Panc1 (cell line): ENCODE data around the gene PADI2. TPM values are rescaled to one million over a fixed set of nuclear protein-coding genes. Genes with fewer than 3 reads are reported as not detected.

ENCODE experiments used
- ATAC-seq: fragments of 200-7000 bp; cut with Tn5 transposase; 2 replicates; pipeline ENCODE4 v1.9.1; 2020; ENCODE audit warnings: mild to moderate bottlenecking, moderate library complexity
- BruUV-seq: library from RNA; stranded (reverse); fragments of 400-500 nt; replicated peaks from 2 replicates; lab custom pipeline; 2021; lab: Mats Ljungman, UMichigan
- CTCF ChIA-PET: fragments of 300-600 bp; sonication (Branson Sonifier 250); formaldehyde crosslinking; loops from one replicate; lab custom pipeline; 2022; ENCODE audit warnings: antibody characterized with exemption; lab: Charles Lee
- POLR2A ChIA-PET: fragments of 300-600 bp; sonication (Branson Sonifier 250); formaldehyde crosslinking; loops from one replicate; lab custom pipeline; 2022; ENCODE audit warnings: antibody characterized with exemption; lab: Charles Lee
- DNase-seq: peaks from one replicate; pipeline ENCODE4 v3.0.0-alpha.2; 2010; ENCODE audit warnings: low read depth, low spot score
- H3K27ac ChIP-seq: 2 replicates; pipeline ENCODE4 v1.5.1; 2011; ENCODE audit warnings: mild to moderate bottlenecking, low read length, inconsistent platforms
- H3K27me3 ChIP-seq: fragments of 200-500 bp; sonication (Bioruptor generic); 2 replicates; pipeline ENCODE4 v1.6.0; 2014; ENCODE audit warnings: low read length, inconsistent platforms; ENCODE audit not compliant: control insufficient read depth, insufficient read depth
- H3K36me3 ChIP-seq: fragments of 200-500 bp; sonication (Bioruptor generic); 2 replicates; pipeline ENCODE4 v1.5.1; 2014; ENCODE audit warnings: inconsistent platforms, mild to moderate bottlenecking, low read length, moderate library complexity; ENCODE audit not compliant: control insufficient read depth, insufficient read depth
- H3K4me1 ChIP-seq: 2 replicates; pipeline ENCODE4 v1.5.1; 2011; ENCODE audit warnings: inconsistent platforms, mild to moderate bottlenecking, low read length, moderate library complexity; ENCODE audit not compliant: control insufficient read depth, insufficient read depth
- H3K4me3 ChIP-seq, 2 experiments: 2 replicates each; pipeline ENCODE4 v1.5.1; 2011 to 2012; ENCODE audit warnings: low read depth in 2 of 2, low read length in 2 of 2, mild to moderate bottlenecking in 2 of 2, inconsistent platforms in 1 of 2, moderate library complexity in 1 of 2
- H3K9me3 ChIP-seq: fragments of 200-500 bp; sonication (Bioruptor generic); 2 replicates; pipeline ENCODE4 v1.5.1; 2014; ENCODE audit warnings: low read depth, mild to moderate bottlenecking, inconsistent platforms, low read length, moderate library complexity; ENCODE audit not compliant: control insufficient read depth, insufficient read depth
- POLR2AphosphoS5 ChIP-seq: IDR thresholded peaks from 2 replicates; pipeline ENCODE4 v1.6.1; 2012; ENCODE audit warnings: mild to moderate bottlenecking, low read depth, low read length, moderate library complexity
- SIN3A ChIP-seq: IDR thresholded peaks from 2 replicates; pipeline ENCODE4 v1.6.1; 2012; ENCODE audit warnings: low read depth, mild to moderate bottlenecking, low read length, moderate library complexity, borderline replicate concordance; ENCODE audit not compliant: insufficient read depth
- TCF7L2 ChIP-seq: IDR thresholded peaks from 2 replicates; pipeline ENCODE4 v1.6.1; 2011; ENCODE audit warnings: mild to moderate bottlenecking, low read depth, low read length, inconsistent platforms
- in situ Hi-C: cut with HindIII; loops from 2 replicates; pipeline ENCODE4 v1.10.0; 2016; ENCODE audit warnings: low sequenced_read_pairs, low pct_unique_long_range_greater_than_20kb
- intact Hi-C: fragments of 100-400 bp; cut with micrococcal nuclease; formaldehyde crosslinking; loops from one replicate; pipeline ENCODE4 v1.10.0; 2022; ENCODE audit not compliant: unreplicated experiment
- total RNA-seq: library from RNA; stranded (reverse); gene quantifications from one replicate; pipeline ENCODE4 v1.2.1, GENCODE V29; 2021; ENCODE audit not compliant: unreplicated experiment
- TF ChIP-seq, protein P1 (sequence below): fragments of 450-650 bp; IDR thresholded peaks from 2 replicates; pipeline ENCODE4 v1.5.1; 2017; ENCODE audit warnings: mild to moderate bottlenecking
- TF ChIP-seq, protein P2 (sequence below), 2 experiments: IDR thresholded peaks; 2 replicates each; pipeline ENCODE4 v1.6.1; 2011 to 2012; ENCODE audit warnings: low read depth in 2 of 2, control low read depth in 1 of 2, low read length in 1 of 2, mild to moderate bottlenecking in 1 of 2, moderate library complexity in 1 of 2; ENCODE audit not compliant: insufficient read depth in 1 of 2

PADI2 gene
- total RNA-seq, 1 experiment from 2014 or later = 507 TPM

GRCh38 chr1:17125756-17126237, 6.5 kb upstream of the PADI2 start:
- intact Hi-C loops (loop anchor here (1.0 to 5.0 kb wide), 3 partner anchors 112 to 282 kb away; no protein-coding TSS in a partner anchor), in situ Hi-C loops (no loop called here)
- peaks cover 36% of the 10 kb centered on the region for H3K4me1 ChIP-seq
- POLR2A ChIA-PET = no interaction called here
- peak overlapping the region; percentile 81 for H3K27ac ChIP-seq
- H3K9me3 ChIP-seq = no peaks in the 10 kb centered on the region
- TF ChIP-seq TCF7L2 (0 out of 2 replicates have a peak, but pooled peaks have one; percentile 16), SIN3A (no peak), POLR2AphosphoS5 (peak; percentile 28; the same call in 1 of the 2 replicates)
- TF ChIP-seq, protein P1, sequence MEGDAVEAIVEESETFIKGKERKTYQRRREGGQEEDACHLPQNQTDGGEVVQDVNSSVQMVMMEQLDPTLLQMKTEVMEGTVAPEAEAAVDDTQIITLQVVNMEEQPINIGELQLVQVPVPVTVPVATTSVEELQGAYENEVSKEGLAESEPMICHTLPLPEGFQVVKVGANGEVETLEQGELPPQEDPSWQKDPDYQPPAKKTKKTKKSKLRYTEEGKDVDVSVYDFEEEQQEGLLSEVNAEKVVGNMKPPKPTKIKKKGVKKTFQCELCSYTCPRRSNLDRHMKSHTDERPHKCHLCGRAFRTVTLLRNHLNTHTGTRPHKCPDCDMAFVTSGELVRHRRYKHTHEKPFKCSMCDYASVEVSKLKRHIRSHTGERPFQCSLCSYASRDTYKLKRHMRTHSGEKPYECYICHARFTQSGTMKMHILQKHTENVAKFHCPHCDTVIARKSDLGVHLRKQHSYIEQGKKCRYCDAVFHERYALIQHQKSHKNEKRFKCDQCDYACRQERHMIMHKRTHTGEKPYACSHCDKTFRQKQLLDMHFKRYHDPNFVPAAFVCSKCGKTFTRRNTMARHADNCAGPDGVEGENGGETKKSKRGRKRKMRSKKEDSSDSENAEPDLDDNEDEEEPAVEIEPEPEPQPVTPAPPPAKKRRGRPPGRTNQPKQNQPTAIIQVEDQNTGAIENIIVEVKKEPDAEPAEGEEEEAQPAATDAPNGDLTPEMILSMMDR = peak; percentile 96
- TF ChIP-seq, protein P2, sequence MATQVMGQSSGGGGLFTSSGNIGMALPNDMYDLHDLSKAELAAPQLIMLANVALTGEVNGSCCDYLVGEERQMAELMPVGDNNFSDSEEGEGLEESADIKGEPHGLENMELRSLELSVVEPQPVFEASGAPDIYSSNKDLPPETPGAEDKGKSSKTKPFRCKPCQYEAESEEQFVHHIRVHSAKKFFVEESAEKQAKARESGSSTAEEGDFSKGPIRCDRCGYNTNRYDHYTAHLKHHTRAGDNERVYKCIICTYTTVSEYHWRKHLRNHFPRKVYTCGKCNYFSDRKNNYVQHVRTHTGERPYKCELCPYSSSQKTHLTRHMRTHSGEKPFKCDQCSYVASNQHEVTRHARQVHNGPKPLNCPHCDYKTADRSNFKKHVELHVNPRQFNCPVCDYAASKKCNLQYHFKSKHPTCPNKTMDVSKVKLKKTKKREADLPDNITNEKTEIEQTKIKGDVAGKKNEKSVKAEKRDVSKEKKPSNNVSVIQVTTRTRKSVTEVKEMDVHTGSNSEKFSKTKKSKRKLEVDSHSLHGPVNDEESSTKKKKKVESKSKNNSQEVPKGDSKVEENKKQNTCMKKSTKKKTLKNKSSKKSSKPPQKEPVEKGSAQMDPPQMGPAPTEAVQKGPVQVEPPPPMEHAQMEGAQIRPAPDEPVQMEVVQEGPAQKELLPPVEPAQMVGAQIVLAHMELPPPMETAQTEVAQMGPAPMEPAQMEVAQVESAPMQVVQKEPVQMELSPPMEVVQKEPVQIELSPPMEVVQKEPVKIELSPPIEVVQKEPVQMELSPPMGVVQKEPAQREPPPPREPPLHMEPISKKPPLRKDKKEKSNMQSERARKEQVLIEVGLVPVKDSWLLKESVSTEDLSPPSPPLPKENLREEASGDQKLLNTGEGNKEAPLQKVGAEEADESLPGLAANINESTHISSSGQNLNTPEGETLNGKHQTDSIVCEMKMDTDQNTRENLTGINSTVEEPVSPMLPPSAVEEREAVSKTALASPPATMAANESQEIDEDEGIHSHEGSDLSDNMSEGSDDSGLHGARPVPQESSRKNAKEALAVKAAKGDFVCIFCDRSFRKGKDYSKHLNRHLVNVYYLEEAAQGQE (IDR thresholded peaks at IDR 0.05; ENCODE audit: insufficient read depth in 1 of 2, low read depth in 2 of 2, low read length in 1 of 2) = no peak
- H3K27me3 ChIP-seq = no peaks in the 10 kb centered on the region
- peak; percentile 87 for ATAC-seq
- peak; percentile 81 for DNase-seq
- no TSS peak for BruUV-seq
- H3K36me3 ChIP-seq = no peaks in the 10 kb centered on the region
- no peak overlapping the region for H3K4me3 ChIP-seq
- CTCF ChIA-PET = interaction anchor here (0.7 to 3.2 kb wide), 6 partner anchors 107 to 281 kb away, joined by 3 to 22 read pairs (median 4); no protein-coding TSS in a partner anchor

- H3K27me3 ChIP-seq = no peaks in the 10 kb centered on the region
- H3K4me3 ChIP-seq = no peak overlapping the region
- intact Hi-C loops = no loop called here
- in situ Hi-C loops = no loop called here
- ATAC-seq = no peak
- no peaks in the 10 kb centered on the region for H3K9me3 ChIP-seq
- POLR2A ChIA-PET = no interaction called here
- CTCF ChIA-PET = no interaction called here
- TF ChIP-seq, protein P2 (IDR thresholded peaks at IDR 0.05; ENCODE audit: insufficient read depth in 1 of 2, low read depth in 2 of 2, low read length in 1 of 2) = no peak
- TF ChIP-seq TCF7L2 = no peak
- TF ChIP-seq SIN3A = no peak
- TF ChIP-seq, protein P1 = no peak
- no peak for TF ChIP-seq POLR2AphosphoS5
- peaks cover 41% of the 10 kb centered on the region for H3K4me1 ChIP-seq
- no peak for DNase-seq
- H3K27ac ChIP-seq = peak overlapping the region; percentile 77
- BruUV-seq = no TSS peak
- no peaks in the 10 kb centered on the region for H3K36me3 ChIP-seq
Observed at GRCh38 chr1:17123196-17124045, 4.2 kb upstream of the PADI2 start.
